Ovary (tissue), 3 donors: ENCODE results near the gene DMRT2.

Experiments used
- CTCF ChIP-seq, 3 donors: fragments of 450-650 bp in 2 of 3; fragments of 200-600 bp in 1 of 3; IDR thresholded peaks; one replicate each; pipeline versions ENCODE4 v1.5.1 to v1.8.0; 2016 to 2022; ENCODE audit warnings: antibody characterized with exemption in 3 of 3, mild to moderate bottlenecking in 1 of 3
- POLR2A ChIP-seq: fragments of 450-650 bp; IDR thresholded peaks from one replicate; pipeline ENCODE4 v1.6.1; 2017; ENCODE audit warnings: antibody characterized with exemption, mild to moderate bottlenecking, moderate library complexity
- donor health status: DM: no; HTN: no; CAD: no.

GRCh38 chr9:1034271-1034670 lies 15.9 kb upstream of the DMRT2 start:
- no peak for TF ChIP-seq POLR2A
- no peak for TF ChIP-seq CTCF (IDR thresholded peaks at IDR 0.05)
